Measurements from ENCODE around the gene APEX2.
"Not testable (repeated sequence)": the region's sequence is repeated elsewhere in the genome, so short reads cannot be mapped to it uniquely, and the experiment has no call there.

The APEX2 gene

GRCh38 chrX:55033429-55033828 is 33.3 kb downstream of the APEX2 start:
- FAIRE-seq (no peak), DNase-seq (ENCODE audit: insufficient read length, low spot score) (no peak)
- TF ChIP-seq POLR2AphosphoS5 (IDR thresholded peaks at IDR 0.05; ENCODE audit: low read depth, low read length) (no peak), POU2F2 (IDR thresholded peaks at IDR 0.05; ENCODE audit: low read depth, low read length) (no peak), PAX5 (IDR thresholded peaks at IDR 0.05; ENCODE audit: insufficient read depth, low read length, severe bottlenecking) (no peak), SPI1 (IDR thresholded peaks at IDR 0.05; ENCODE audit: low read depth, low read length) (no peak), TAF1 (IDR thresholded peaks at IDR 0.05; ENCODE audit: low read depth, low read length) (no peak), POLR2A (IDR thresholded peaks at IDR 0.05; ENCODE audit: low read depth, low read length) (no peak)

- DNase-seq (ENCODE audit: insufficient read length, low spot score) (no peak), FAIRE-seq (no peak)
- TF ChIP-seq POLR2AphosphoS5 (IDR thresholded peaks at IDR 0.05; ENCODE audit: low read depth, low read length) (no peak), POU2F2 (IDR thresholded peaks at IDR 0.05; ENCODE audit: low read depth, low read length) (no peak), SPI1 (IDR thresholded peaks at IDR 0.05; ENCODE audit: low read depth, low read length) (no peak), TAF1 (IDR thresholded peaks at IDR 0.05; ENCODE audit: low read depth, low read length) (no peak), POLR2A (IDR thresholded peaks at IDR 0.05; ENCODE audit: low read depth, low read length) (no peak), PAX5 (IDR thresholded peaks at IDR 0.05; ENCODE audit: insufficient read depth, low read length, severe bottlenecking) (no peak)
Measured at GRCh38 chrX:55039471-55039870, 39.3 kb downstream of the APEX2 start.

- TF ChIP-seq PAX5 (IDR thresholded peaks at IDR 0.05; ENCODE audit: insufficient read depth, low read length, severe bottlenecking): no peak
- no peak for TF ChIP-seq SPI1 (IDR thresholded peaks at IDR 0.05; ENCODE audit: low read depth, low read length)
- no peak for TF ChIP-seq POLR2AphosphoS5 (IDR thresholded peaks at IDR 0.05; ENCODE audit: low read depth, low read length)
- no peak for TF ChIP-seq TAF1 (IDR thresholded peaks at IDR 0.05; ENCODE audit: low read depth, low read length)
- TF ChIP-seq POLR2A (IDR thresholded peaks at IDR 0.05; ENCODE audit: low read depth, low read length): no peak
- TF ChIP-seq POU2F2 (IDR thresholded peaks at IDR 0.05; ENCODE audit: low read depth, low read length): no peak
- FAIRE-seq (no peak), DNase-seq (ENCODE audit: insufficient read length, low spot score) (no peak)
Measured at GRCh38 chrX:55041514-55041913, 41.4 kb downstream of the APEX2 start.

GRCh38 chrX:55050599-55050998 is 50.4 kb downstream of the APEX2 start:
- DNase-seq (ENCODE audit: insufficient read length, low spot score); FAIRE-seq: not testable (repeated sequence)

- no peak for FAIRE-seq
- TF ChIP-seq TAF1 (IDR thresholded peaks at IDR 0.05; ENCODE audit: low read depth, low read length) (no peak), POU2F2 (IDR thresholded peaks at IDR 0.05; ENCODE audit: low read depth, low read length) (no peak), POLR2AphosphoS5 (IDR thresholded peaks at IDR 0.05; ENCODE audit: low read depth, low read length) (no peak), SPI1 (IDR thresholded peaks at IDR 0.05; ENCODE audit: low read depth, low read length) (no peak), PAX5 (IDR thresholded peaks at IDR 0.05; ENCODE audit: insufficient read depth, low read length, severe bottlenecking) (no peak), POLR2A (IDR thresholded peaks at IDR 0.05; ENCODE audit: low read depth, low read length) (no peak)
- DNase-seq (ENCODE audit: insufficient read length, low spot score): no peak
Measured at GRCh38 chrX:55056820-55057674, 56.9 kb downstream of the APEX2 start.

- FAIRE-seq (peak; percentile 88), DNase-seq (ENCODE audit: insufficient read length, low spot score) (no peak)
- TF ChIP-seq SPI1 (IDR thresholded peaks at IDR 0.05; ENCODE audit: low read depth, low read length): no peak
- TF ChIP-seq POLR2AphosphoS5 (IDR thresholded peaks at IDR 0.05; ENCODE audit: low read depth, low read length): no peak
- no peak for TF ChIP-seq TAF1 (IDR thresholded peaks at IDR 0.05; ENCODE audit: low read depth, low read length)
- TF ChIP-seq POLR2A (IDR thresholded peaks at IDR 0.05; ENCODE audit: low read depth, low read length): no peak
- TF ChIP-seq PAX5 (IDR thresholded peaks at IDR 0.05; ENCODE audit: insufficient read depth, low read length, severe bottlenecking): no peak
- TF ChIP-seq POU2F2 (IDR thresholded peaks at IDR 0.05; ENCODE audit: low read depth, low read length): no peak
Measured at GRCh38 chrX:55057675-55058249, 57.6 kb downstream of the APEX2 start.
